ENCODE results near the gene OPCML.

GRCh38 chr11:132961453-132961852, 570.8 kb downstream of the OPCML start:
- TF ChIP-seq POLR2A (IDR thresholded peaks at IDR 0.05) (no peak), CTCF (IDR thresholded peaks at IDR 0.05) (no peak)

Measured in lower leg skin (tissue), 3 donors.